GM18861 (cell line): ENCODE data around the gene FAM200B.
A peak's percentile ranks its signal among the peaks of the same experiment; 100 is the strongest.
"Not testable (repeated sequence)": the region's sequence is repeated elsewhere in the genome, so short reads cannot be mapped to it uniquely, and the experiment has no call there.

Experiments
- ATAC-seq: cut with Tn5 transposase; IDR thresholded peaks from one replicate; pipeline ENCODE4 v1.9.1; 2021; ENCODE audit not compliant: unreplicated experiment

The FAM200B gene

GRCh38 chr4:15729910-15730533, 48.4 kb downstream of the FAM200B start:
- peak; percentile 70 for ATAC-seq

GRCh38 chr4:15733061-15733460, 51.4 kb downstream of the FAM200B start:
- not testable (repeated sequence) for ATAC-seq

- ATAC-seq: no peak
These were observed 53.9 kb downstream of the FAM200B start for GRCh38 chr4:15735536-15735935.

DNA sequence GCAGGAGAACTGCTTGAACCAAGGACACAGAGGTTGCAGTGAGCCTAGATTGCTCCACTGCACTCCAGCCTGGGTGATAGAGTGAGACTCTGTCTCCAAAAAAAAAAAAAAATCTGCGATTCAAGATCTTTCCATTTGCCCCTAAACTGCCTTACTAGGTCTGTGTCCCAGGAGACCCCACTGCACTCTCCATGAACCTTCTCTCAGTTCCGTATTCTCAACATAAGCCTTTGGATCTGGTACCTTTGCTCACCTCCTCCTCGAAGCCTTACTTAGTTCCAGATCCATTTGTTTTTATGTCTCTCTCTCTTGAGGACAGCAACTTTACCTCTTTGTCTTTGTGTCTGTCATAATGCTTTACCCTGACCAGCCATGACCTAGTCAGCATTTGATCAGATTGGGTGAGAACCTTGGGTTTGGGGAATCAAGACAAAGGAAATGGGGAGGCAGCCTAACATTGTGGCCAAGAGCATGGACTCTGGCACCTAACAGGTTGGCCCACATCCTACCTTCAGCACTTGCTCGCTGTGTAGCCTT, 55.0 kb downstream of the FAM200B start:
- no peak for ATAC-seq

GRCh38 chr4:15737255-15737654, 55.6 kb downstream of the FAM200B start:
- no peak for ATAC-seq

DNA sequence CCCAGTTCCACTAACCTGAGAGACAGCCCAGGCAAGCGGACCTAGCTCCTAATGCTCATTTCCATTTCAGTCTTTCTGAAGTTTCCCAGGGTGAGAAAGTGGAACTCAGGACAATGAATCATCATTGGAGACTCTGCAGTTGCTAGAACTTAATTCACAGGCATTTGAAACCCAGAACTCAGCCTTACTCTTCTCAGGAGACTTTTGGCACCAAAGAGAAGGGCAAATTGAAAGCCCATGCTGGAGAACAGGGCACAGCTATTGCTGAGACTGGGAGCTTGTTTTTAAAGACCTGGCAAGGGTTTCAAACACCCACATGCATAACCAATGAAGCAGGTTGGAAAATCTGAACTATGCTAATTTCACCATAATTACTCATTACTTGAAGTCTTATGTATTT, 57.2 kb downstream of the FAM200B start:
- no peak for ATAC-seq
